Spinal cord (tissue), 10 donors: ENCODE measurements around the gene IL11RA. TPM values are rescaled to one million over a fixed set of nuclear protein-coding genes. Genes with fewer than 3 reads are reported as not detected.

Experiments used
- DNase-seq, 6 donors: peaks; one replicate each; pipeline versions ENCODE4 v3.0.0 to v3.0.0-alpha.2; 2013 to 2015; ENCODE audit warnings: low spot score in 6 of 6, low read depth in 4 of 6
- H3K27ac ChIP-seq: one replicate; pipeline ENCODE4 v1.5.1; 2013; ENCODE audit warnings: low read depth, low read length, control low read depth
- H3K27me3 ChIP-seq: one replicate; pipeline ENCODE4 v1.6.1; 2013; ENCODE audit warnings: low read length; ENCODE audit not compliant: control insufficient read depth, insufficient read depth
- H3K36me3 ChIP-seq: one replicate; pipeline ENCODE4 v1.6.1; 2013; ENCODE audit warnings: low read length; ENCODE audit not compliant: control insufficient read depth, insufficient read depth
- H3K4me1 ChIP-seq: one replicate; pipeline ENCODE4 v1.6.1; 2013; ENCODE audit warnings: low read length; ENCODE audit not compliant: control insufficient read depth, insufficient read depth
- H3K4me3 ChIP-seq: one replicate; pipeline ENCODE4 v1.5.1; 2013; ENCODE audit warnings: low read depth, low read length, control low read depth
- H3K9me3 ChIP-seq: one replicate; pipeline ENCODE4 v1.6.1; 2013; ENCODE audit warnings: low read length; ENCODE audit not compliant: control insufficient read depth, insufficient read depth
- WGBS: methylation state at CpG from one replicate; pipeline ENCODE4 v1.1.5; 2013; ENCODE audit warnings: missing lambda C conversion rate; ENCODE audit not compliant: insufficient coverage; 5-methylcytosine and 5-hydroxymethylcytosine counted together
- polyA plus RNA-seq, 2 donors: library from polyadenylated mRNA; unstranded; fragments of 120-200 nt; gene quantifications; one replicate each; pipeline ENCODE4 v1.2.1, GENCODE V29; 2013; ENCODE audit not compliant: insufficient read length in 2 of 2
- total RNA-seq, 2 donors: library from RNA; depleted of rRNA in 1 of 2; stranded (reverse); fragments of 120-200 nt in 1 of 2; fragments of >200 nt in 1 of 2; gene quantifications; one replicate each; pipeline versions ENCODE4 v1.2.3 to v1.2.4, GENCODE V29; 2013 to 2014
- donor health status: healthy.

The IL11RA gene
- total and polyA plus RNA-seq, 4 donors, result 24.1 to 69.9 (median 52.5) TPM

DNA sequence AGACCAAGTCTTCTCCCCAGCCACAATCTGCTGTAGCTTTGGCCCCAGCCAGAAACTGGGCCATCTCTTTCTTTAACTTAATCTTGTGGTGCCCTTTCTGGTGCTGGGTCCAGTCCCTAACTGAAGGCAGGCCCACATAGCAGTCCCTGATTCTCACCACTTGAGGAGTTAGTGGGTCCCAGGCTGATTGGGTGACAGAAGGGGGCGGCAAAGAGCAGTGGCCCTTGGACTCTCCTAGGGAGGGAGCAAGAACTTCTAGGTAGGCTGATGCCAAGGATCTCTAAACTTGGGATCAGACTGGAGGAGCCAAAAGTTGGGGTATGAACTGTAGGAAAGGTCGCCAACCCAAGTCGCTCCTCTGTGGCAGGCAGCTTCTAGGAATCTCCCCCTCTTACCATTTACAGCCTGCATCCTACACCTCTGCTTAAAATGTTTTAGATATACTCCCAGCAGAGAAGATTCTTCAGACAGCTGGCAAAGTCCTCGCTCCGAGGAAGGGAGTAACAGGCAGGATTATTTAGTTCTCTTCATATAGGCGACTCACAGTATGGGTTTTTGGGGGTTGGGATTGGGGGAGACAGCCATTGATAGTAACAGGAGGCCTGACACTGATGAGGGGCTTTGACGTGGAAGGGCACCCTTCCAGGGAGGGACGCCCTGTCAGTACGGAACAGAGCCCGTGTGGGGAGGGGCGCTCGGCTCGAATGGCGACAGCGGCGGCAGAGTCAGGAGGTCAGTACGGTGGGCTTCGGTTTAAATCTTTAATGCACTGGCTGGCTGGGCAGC, 12.5 kb downstream of the IL11RA start:
- 3% methylated on average over 14 of the region's 18 CpGs for WGBS
- peak overlapping the region; percentile 91 for H3K27ac ChIP-seq
- no peaks in the 10 kb centered on the region for H3K27me3 ChIP-seq
- H3K4me3 ChIP-seq, result peak overlapping the region; percentile 98
- H3K9me3 ChIP-seq, result no peaks in the 10 kb centered on the region
- H3K36me3 ChIP-seq, result peaks cover 12% of the 10 kb centered on the region
- H3K4me1 ChIP-seq, result peaks cover 23% of the 10 kb centered on the region
- DNase-seq, result peak in 3 of 6 donors; percentile 42 to 84 (median 73)

- H3K27me3 ChIP-seq, result no peaks in the 10 kb centered on the region
- DNase-seq, result no peak
- H3K4me1 ChIP-seq, result peaks cover 23% of the 10 kb centered on the region
- H3K27ac ChIP-seq, result peak overlapping the region; percentile 91
- H3K4me3 ChIP-seq, result peak overlapping the region; percentile 98
- H3K9me3 ChIP-seq, result no peaks in the 10 kb centered on the region
- WGBS, result under 1% methylated on average over 26 of the region's 26 CpGs
- peaks cover 6% of the 10 kb centered on the region for H3K36me3 ChIP-seq
Measured at GRCh38 chr9:34665067-34665380, 13.0 kb downstream of the IL11RA start.

DNA sequence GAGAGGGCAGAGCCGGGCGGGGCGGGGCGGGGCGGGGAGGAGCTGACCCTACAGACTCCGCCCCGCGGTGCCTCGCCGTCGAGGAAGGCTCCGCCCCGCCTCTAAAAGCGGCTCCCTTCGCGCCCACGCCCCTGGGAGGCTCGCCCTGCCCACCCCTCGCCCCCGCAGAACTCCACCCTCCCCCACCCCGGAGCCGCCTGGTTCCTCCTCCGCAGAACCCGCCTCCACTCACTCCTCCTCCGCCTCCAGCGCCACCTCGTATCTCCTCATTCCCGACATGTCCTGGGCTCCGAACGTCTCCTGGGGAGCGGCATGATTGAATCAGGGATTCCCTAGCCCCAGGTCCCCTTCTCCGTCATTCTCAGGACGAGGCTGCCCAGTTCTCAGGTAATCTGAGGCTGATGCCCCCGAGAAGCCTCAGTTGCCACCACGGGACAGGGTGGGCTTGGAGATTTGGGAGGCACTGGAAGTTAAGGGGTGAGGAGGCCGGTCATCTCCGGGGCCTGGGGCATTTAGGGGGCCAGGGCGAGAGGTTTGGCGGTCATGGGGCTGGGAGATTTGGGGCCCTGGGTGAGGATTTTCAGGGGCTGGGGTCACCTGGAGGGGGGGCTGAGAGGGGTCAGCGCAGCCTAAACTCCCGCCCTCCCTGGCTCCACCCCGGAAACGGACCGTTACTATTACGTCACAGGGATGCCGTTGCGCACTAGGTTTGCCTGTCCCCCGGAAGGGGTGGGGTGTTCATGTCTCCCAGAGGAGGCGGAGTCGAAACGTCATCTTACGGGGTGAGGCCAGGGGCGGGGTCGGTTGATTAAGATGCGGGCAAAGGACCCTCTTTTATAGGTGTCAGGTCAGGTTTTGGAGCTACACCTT, 13.6 kb downstream of the IL11RA start:
- Histone ChIP-seq H3K9me3 (no peaks in the 10 kb centered on the region), H3K27me3 (no peaks in the 10 kb centered on the region), H3K27ac (peak overlapping the region; percentile 98), H3K36me3 (peaks cover under 1% of the 10 kb centered on the region), H3K4me3 (peak overlapping the region; percentile 98), H3K4me1 (peaks cover 23% of the 10 kb centered on the region)
- DNase-seq, result peak; percentile 86 to 99 (median 94)
- WGBS, result under 1% methylated on average over 37 of the region's 55 CpGs

GRCh38 chr9:34669809-34670562, 18.0 kb downstream of the IL11RA start:
- H3K27ac ChIP-seq, result no peak overlapping the region
- H3K27me3 ChIP-seq, result no peaks in the 10 kb centered on the region
- H3K4me3 ChIP-seq, result no peak overlapping the region
- DNase-seq, result no peak
- no peaks in the 10 kb centered on the region for H3K36me3 ChIP-seq
- H3K4me1 ChIP-seq, result peaks cover 13% of the 10 kb centered on the region
- 93% methylated on average over 3 of the region's 5 CpGs for WGBS
- H3K9me3 ChIP-seq, result no peaks in the 10 kb centered on the region

DNA sequence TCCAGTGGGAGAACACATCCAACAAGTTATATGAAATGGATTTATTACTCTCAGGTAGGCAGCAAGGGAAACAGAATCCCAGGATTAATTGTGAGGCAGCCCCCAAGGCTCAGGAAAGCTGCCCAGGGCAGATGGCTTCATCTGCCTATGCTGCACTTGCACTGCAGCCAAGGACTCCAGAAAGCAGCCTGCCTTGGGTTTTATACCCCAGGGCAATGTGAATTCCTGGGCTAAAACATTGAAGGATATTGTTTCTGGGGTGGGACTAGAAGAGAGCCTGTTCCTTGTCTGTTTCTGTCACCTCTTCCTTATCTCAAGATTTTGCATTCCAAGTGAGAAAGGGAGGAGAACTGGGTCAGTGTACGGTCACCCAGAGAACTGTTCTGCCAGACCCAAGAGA, 19.3 kb downstream of the IL11RA start:
- no CpG with 5 or more reads among the region's 1 CpG for WGBS
- no peak for DNase-seq
- H3K4me1 ChIP-seq, result peaks cover 3% of the 10 kb centered on the region
- no peaks in the 10 kb centered on the region for H3K36me3 ChIP-seq
- H3K27ac ChIP-seq, result no peak overlapping the region
- no peaks in the 10 kb centered on the region for H3K9me3 ChIP-seq
- no peaks in the 10 kb centered on the region for H3K27me3 ChIP-seq
- H3K4me3 ChIP-seq, result no peak overlapping the region

GRCh38 chr9:34674440-34674839, 22.5 kb downstream of the IL11RA start:
- no peaks in the 10 kb centered on the region for H3K36me3 ChIP-seq
- H3K4me1 ChIP-seq, result no peaks in the 10 kb centered on the region
- H3K9me3 ChIP-seq, result no peaks in the 10 kb centered on the region
- no peak overlapping the region for H3K4me3 ChIP-seq
- no peak for DNase-seq
- 60% methylated on average over 1 of the region's 3 CpGs for WGBS
- no peak overlapping the region for H3K27ac ChIP-seq
- no peaks in the 10 kb centered on the region for H3K27me3 ChIP-seq

- 14% methylated on average over 8 of the region's 10 CpGs for WGBS
- H3K27me3 ChIP-seq, result no peaks in the 10 kb centered on the region
- H3K9me3 ChIP-seq, result no peaks in the 10 kb centered on the region
- no peaks in the 10 kb centered on the region for H3K4me1 ChIP-seq
- H3K36me3 ChIP-seq, result no peaks in the 10 kb centered on the region
- DNase-seq, result peak in 2 of 6 donors; percentile 49 to 77
- no peak overlapping the region for H3K27ac ChIP-seq
- no peak overlapping the region for H3K4me3 ChIP-seq
Measured at GRCh38 chr9:34675048-34675714, 23.2 kb downstream of the IL11RA start.

DNA sequence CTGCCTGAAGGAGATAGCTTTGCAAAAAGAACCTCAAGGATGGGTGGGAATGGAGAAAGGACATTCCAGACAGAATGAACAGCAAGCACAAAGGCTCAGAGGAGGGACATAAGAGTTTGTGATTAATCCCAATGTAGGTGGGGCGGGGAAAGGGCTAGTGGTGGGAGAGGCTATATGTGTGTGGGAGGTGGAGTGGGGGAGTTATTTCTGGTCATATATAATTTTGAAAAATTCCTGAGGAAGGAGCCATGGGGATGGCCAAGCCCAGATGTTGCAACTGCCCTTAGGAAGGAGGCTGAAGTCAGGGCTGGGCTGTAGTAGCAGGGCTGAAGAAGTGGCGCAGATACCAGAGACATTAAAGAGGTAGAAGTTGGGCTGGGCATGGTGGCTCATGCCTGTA, 23.9 kb downstream of the IL11RA start:
- no peak for DNase-seq
- no peak overlapping the region for H3K27ac ChIP-seq
- 100% methylated on average over 2 of the region's 2 CpGs for WGBS
- H3K4me1 ChIP-seq, result no peaks in the 10 kb centered on the region
- H3K36me3 ChIP-seq, result no peaks in the 10 kb centered on the region
- H3K4me3 ChIP-seq, result no peak overlapping the region
- H3K27me3 ChIP-seq, result no peaks in the 10 kb centered on the region
- no peaks in the 10 kb centered on the region for H3K9me3 ChIP-seq

DNA sequence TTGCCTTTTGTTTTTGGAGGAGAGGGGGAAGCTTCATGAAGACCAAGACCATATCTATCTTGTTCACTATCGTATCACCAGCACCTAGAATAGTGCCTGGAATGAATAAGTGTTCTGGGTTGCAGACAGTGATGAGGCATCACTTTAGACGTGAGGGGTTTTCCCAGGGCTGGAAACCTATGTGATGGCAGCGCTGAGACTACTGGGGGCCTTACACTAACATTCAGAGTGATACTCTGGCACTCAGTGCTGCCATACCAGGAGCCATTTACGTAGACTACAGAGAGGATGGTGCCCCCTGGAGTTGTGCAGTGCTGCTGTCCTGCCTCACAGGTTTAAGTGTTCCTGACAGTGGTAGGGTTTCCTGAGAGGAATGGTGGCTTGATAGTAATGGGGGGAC, 32.2 kb downstream of the IL11RA start:
- H3K4me1 ChIP-seq, result no peaks in the 10 kb centered on the region
- H3K27me3 ChIP-seq, result no peaks in the 10 kb centered on the region
- no peak for DNase-seq
- H3K36me3 ChIP-seq, result no peaks in the 10 kb centered on the region
- H3K27ac ChIP-seq, result no peak overlapping the region
- no peak overlapping the region for H3K4me3 ChIP-seq
- no peaks in the 10 kb centered on the region for H3K9me3 ChIP-seq
- 81% methylated on average over 2 of the region's 4 CpGs for WGBS
